HEK293T (cell line): ENCODE results near the gene CTF1.

ENCODE experiments used
- FOXK2 ChIP-seq: fragments of 450-650 bp; IDR thresholded peaks from 2 replicates; pipeline ENCODE4 v1.6.1; 2016; ENCODE audit warnings: mild to moderate bottlenecking
- FOXM1 ChIP-seq: fragments of 450-650 bp; IDR thresholded peaks from 2 replicates; pipeline ENCODE4 v1.6.1; 2017; ENCODE audit warnings: mild to moderate bottlenecking, borderline replicate concordance

- TF ChIP-seq FOXK2 (no peak), FOXM1 (no peak; the same call in 1 of the 2 replicates)
Measured at GRCh38 chr16:30910427-30911029, 14.1 kb downstream of the CTF1 start.
